H1 (cell line): ENCODE results near the gene SGO1. TPM values are rescaled to one million over a fixed set of nuclear protein-coding genes. Genes with fewer than 3 reads are reported as not detected.

ENCODE experiments used
- ATF2 ChIP-seq: IDR thresholded peaks from 2 replicates; pipeline ENCODE4 v1.6.1; 2012; ENCODE audit warnings: low read length, inconsistent platforms
- CHD7 ChIP-seq: fragments of 300-600 bp; sonication (generic); IDR thresholded peaks from 2 replicates; pipeline ENCODE4 v1.7.1; 2012; ENCODE audit warnings: low read length, moderate library complexity, mild to moderate bottlenecking, inconsistent platforms; ENCODE audit not compliant: insufficient replicate concordance
- CTCF ChIP-seq, 3 experiments: IDR thresholded peaks; 1 replicate in 2 of 3; 2 replicates in 1 of 3; pipeline versions ENCODE4 v1.5.1 to v1.6.1; 2011; ENCODE audit warnings: low read length in 3 of 3, mild to moderate bottlenecking in 3 of 3, inconsistent platforms in 2 of 3, low read depth in 1 of 3, moderate library complexity in 1 of 3; ENCODE audit not compliant: insufficient read depth in 1 of 3; ENCODE audit errors: control extremely low read depth in 1 of 3
- SUZ12 ChIP-seq: fragments of 200-600 bp; sonication (generic); IDR thresholded peaks from 2 replicates; pipeline ENCODE4 v1.6.1; 2012; ENCODE audit warnings: mild to moderate bottlenecking, inconsistent platforms, low read length, moderate library complexity, mixed read lengths
- polyA plus RNA-seq, 7 experiments: library from polyadenylated mRNA; depleted of rRNA in 3 of 7; stranded (reverse) in 5 of 7; unstranded in 2 of 7; fragments of >200 nt in 5 of 7; fragments of 200-250 nt in 2 of 7; gene quantifications; 1 replicate in 5 of 7; 2 replicates in 1 of 7; 4 replicates in 1 of 7; pipeline versions ENCODE4 v1.2.1 to v1.2.3, GENCODE V29; 2011 to 2013; ENCODE audit warnings: missing spikeins in 2 of 7, mixed read lengths in 2 of 7
- total RNA-seq: library from RNA; stranded (reverse); fragmentation: NEBNext Ultra II Directional; extraction: Animal tissue kit (Norgen Biotek cat#: 25700); gene quantifications from 2 replicates; pipeline ENCODE4 v1.2.1, GENCODE V29; 2021

SGO1 gene
- total and polyA plus RNA-seq, 2 of the 8 experiments (the other 6 are each of a cell fraction or from before 2014, with no cell fraction given) = 6.9 to 36.4 TPM

- no peak for TF ChIP-seq CHD7
- no peak for TF ChIP-seq SUZ12
- peak in 1 of 3 experiments; percentile 16; a peak in 1 of 4 replicates for TF ChIP-seq CTCF (IDR thresholded peaks at IDR 0.05; ENCODE audit: control extremely low read depth in 1 of 3, insufficient read depth in 1 of 3, low read depth in 1 of 3, low read length in 3 of 3)
- TF ChIP-seq ATF2 = no peak
These were observed 55.9 kb downstream of the SGO1 start (continued) for GRCh38 chr3:20130106-20130505.
